B cell (primary cell): ENCODE data around the gene ZNF469. TPM values are rescaled to one million over a fixed set of nuclear protein-coding genes. Genes with fewer than 3 reads are reported as not detected.

ENCODE experiments used
- ATAC-seq: fragments of 200-7000 bp; cut with Tn5 transposase; one replicate; pipeline ENCODE4 v1.10.0; 2021; ENCODE audit warnings: low read depth, mild to moderate bottlenecking, moderate number of reproducible peaks, moderate library complexity
- CTCF ChIA-PET: fragments of 350-600 bp; sonication (Branson Sonifier 250); formaldehyde crosslinking; loops from one replicate; lab custom pipeline; 2021; ENCODE audit warnings: antibody characterized with exemption, inconsistent platforms; lab: Charles Lee
- POLR2A ChIA-PET: fragments of 350-600 bp; sonication (Branson Sonifier 250); formaldehyde crosslinking; loops from one replicate; lab custom pipeline; 2021; ENCODE audit warnings: antibody characterized with exemption; lab: Charles Lee
- DNase-seq: peaks from one replicate; pipeline ENCODE4 v3.0.0; 2013
- H2AFZ ChIP-seq: 2 replicates; pipeline ENCODE4 v1.6.1; 2012; ENCODE audit warnings: mild to moderate bottlenecking, low read depth, low read length; ENCODE audit not compliant: insufficient read depth, poor library complexity, severe bottlenecking
- H3K27ac ChIP-seq, 2 donors: 1 replicate in 1 of 2; 2 replicates in 1 of 2; pipeline ENCODE4 v1.5.1; 2012 to 2013; ENCODE audit warnings: low read length in 2 of 2, mild to moderate bottlenecking in 2 of 2, moderate library complexity in 1 of 2
- H3K27me3 ChIP-seq, 4 experiments: fragments of 200-600 bp in 1 of 4; sonication (generic) in 1 of 4; replicated peaks in 1 of 4; 1 replicate in 2 of 4; 2 replicates in 2 of 4; pipeline versions ENCODE4 v1.6.1 to v1.7.0; 2013 to 2016; ENCODE audit warnings: low read length in 3 of 4, mild to moderate bottlenecking in 2 of 4, mixed read lengths in 1 of 4, moderate library complexity in 1 of 4; ENCODE audit not compliant: insufficient read depth in 4 of 4, control insufficient read depth in 3 of 4; ENCODE audit errors: control extremely low read depth in 1 of 4
- H3K36me3 ChIP-seq, 2 experiments: replicated peaks in 1 of 2; 1 replicate in 1 of 2; 2 replicates in 1 of 2; pipeline versions ENCODE4 v1.6.1 to v1.7.1; 2013; ENCODE audit warnings: low read length in 1 of 2; ENCODE audit not compliant: insufficient read depth in 2 of 2, control insufficient read depth in 1 of 2; ENCODE audit errors: control extremely low read depth in 1 of 2, extremely low read depth in 1 of 2
- H3K4me1 ChIP-seq, 2 donors: fragments of 200-600 bp in 1 of 2; sonication (generic) in 1 of 2; 1 replicate in 1 of 2; 2 replicates in 1 of 2; pipeline versions ENCODE4 v1.5.1 to v1.6.1; 2013 to 2017; ENCODE audit warnings: low read length in 2 of 2; ENCODE audit not compliant: control insufficient read depth in 2 of 2, insufficient read depth in 2 of 2
- H3K4me2 ChIP-seq: replicated peaks from 2 replicates; pipeline ENCODE3; 2012; ENCODE audit warnings: mild to moderate bottlenecking, low read depth, low read length; ENCODE audit not compliant: poor library complexity, severe bottlenecking
- H3K4me3 ChIP-seq, 5 experiments: fragments of 200-600 bp in 1 of 5; sonication (generic) in 1 of 5; 1 replicate in 3 of 5; 2 replicates in 2 of 5; pipeline versions ENCODE4 v1.5.1 to v1.7.0; 2011 to 2016; ENCODE audit warnings: low read length in 4 of 5, mild to moderate bottlenecking in 4 of 5, low read depth in 2 of 5, control low read depth in 1 of 5, moderate library complexity in 1 of 5; ENCODE audit not compliant: insufficient read depth in 1 of 5; ENCODE audit errors: control extremely low read depth in 1 of 5, extremely low read depth in 1 of 5
- H3K79me2 ChIP-seq: fragments of 200-600 bp; sonication (generic); one replicate; pipeline ENCODE4 v1.6.0; 2016; ENCODE audit warnings: low read length; ENCODE audit not compliant: control insufficient read depth, insufficient read depth
- H3K9ac ChIP-seq: fragments of 200-600 bp; sonication (generic); 2 replicates; pipeline ENCODE4 v1.6.1; 2017; ENCODE audit warnings: mild to moderate bottlenecking, low read length, moderate library complexity
- H3K9me3 ChIP-seq, 3 donors: one replicate each; pipeline versions ENCODE4 v1.6.1 to v1.7.1; 2013; ENCODE audit warnings: low read length in 2 of 3; ENCODE audit not compliant: control insufficient read depth in 2 of 3, insufficient read depth in 1 of 3; ENCODE audit errors: control extremely low read depth in 1 of 3
- H4K20me1 ChIP-seq: 2 replicates; pipeline ENCODE4 v1.6.0; 2012; ENCODE audit warnings: mild to moderate bottlenecking, low read length; ENCODE audit not compliant: insufficient read depth, control insufficient read depth, poor library complexity, severe bottlenecking
- H3K27ac Mint-ChIP-seq: one replicate; pipeline ENCODE4 v1.8.0; 2021; ENCODE audit warnings: mixed read lengths
- H3K27me3 Mint-ChIP-seq: one replicate; pipeline ENCODE4 v1.8.0; 2021; ENCODE audit warnings: mixed read lengths
- H3K4me1 Mint-ChIP-seq: one replicate; pipeline ENCODE4 v1.8.0; 2021; ENCODE audit warnings: mixed read lengths
- H3K4me3 Mint-ChIP-seq: one replicate; pipeline ENCODE4 v1.8.0; 2021; ENCODE audit warnings: mixed read lengths
- H3K9me3 Mint-ChIP-seq: one replicate; pipeline ENCODE4 v1.8.0; 2022; ENCODE audit warnings: mixed read lengths; ENCODE audit not compliant: insufficient read depth
- EZH2 ChIP-seq: IDR thresholded peaks from 2 replicates; pipeline ENCODE4 v1.6.1; 2012; ENCODE audit warnings: borderline replicate concordance, low read depth, mild to moderate bottlenecking, moderate library complexity, low read length; ENCODE audit not compliant: insufficient read depth, poor library complexity, severe bottlenecking
- WGBS: methylation state at CpG from one replicate; pipeline ENCODE4 v1.1.5; 2013; ENCODE audit warnings: missing lambda C conversion rate; ENCODE audit not compliant: insufficient coverage; 5-methylcytosine and 5-hydroxymethylcytosine counted together
- intact Hi-C: fragments of 100-400 bp; cut with micrococcal nuclease; formaldehyde crosslinking; loops from one replicate; pipeline ENCODE4 v1.10.0; 2022
- polyA plus RNA-seq: library from polyadenylated mRNA; depleted of rRNA; stranded (reverse); fragments of >200 nt; gene quantifications from 2 replicates; pipeline ENCODE4 v1.2.3, GENCODE V29; 2012
- total RNA-seq, 2 donors: library from RNA; stranded (reverse); fragments of 120-200 nt in 1 of 2; gene quantifications; 1 replicate in 1 of 2; 2 replicates in 1 of 2; pipeline versions ENCODE4 v1.2.3 to v1.2.4, GENCODE V29; 2013 to 2022
- TF ChIP-seq, protein P1 (sequence below): fragments of 200-600 bp; IDR thresholded peaks from one replicate; pipeline ENCODE4 v1.8.0; 2022; ENCODE audit warnings: antibody characterized with exemption, mild to moderate bottlenecking

ZNF469 gene
- total and polyA plus RNA-seq, 2 donors (not counting 1 experiment from before 2014, with no cell fraction given), result 0.25 to 5.9 TPM

DNA sequence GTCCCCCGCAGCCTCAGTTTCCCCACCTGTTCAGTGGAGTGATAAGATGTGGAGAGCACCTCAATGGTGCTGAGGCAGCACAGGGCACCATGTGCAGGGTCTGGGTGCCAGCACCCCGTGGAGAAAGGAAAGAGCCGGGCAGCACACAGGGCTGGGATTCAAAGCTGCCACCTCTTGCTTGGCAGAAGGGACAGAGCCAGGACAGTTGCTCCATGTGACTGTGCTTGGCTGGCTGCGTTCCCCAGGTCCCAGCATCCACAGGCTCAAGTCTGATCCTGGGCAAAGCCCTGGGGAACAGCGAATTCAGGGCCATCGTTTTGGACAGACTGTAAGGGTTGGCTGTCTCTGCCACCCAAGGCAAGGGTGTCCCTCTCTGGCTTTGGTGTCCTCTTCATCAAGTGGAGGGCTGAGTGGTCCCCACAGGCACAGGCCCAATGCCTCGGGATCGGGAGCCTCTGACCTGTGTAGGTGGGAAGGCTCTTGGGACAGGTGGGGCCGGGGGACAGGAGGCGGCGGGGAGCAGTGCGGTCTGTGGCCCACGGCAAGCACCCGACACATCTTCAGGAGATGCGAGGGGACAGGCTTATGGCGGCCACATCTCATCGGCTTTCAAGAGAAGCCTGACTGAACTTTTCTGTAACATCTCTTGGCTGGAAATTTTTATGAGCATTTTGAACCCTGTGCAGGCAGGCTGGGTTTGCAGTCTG lies 8.5 kb downstream of the ZNF469 start:
- Histone ChIP-seq H3K27me3 (peaks cover 0 to 13% (median 2%) of the 10 kb centered on the region in 4 experiments), H2AFZ (no peak overlapping the region), H3K36me3 (no peaks in the 10 kb centered on the region), H3K27ac (no peak overlapping the region), H4K20me1 (no peaks in the 10 kb centered on the region), H3K9me3 (no peaks in the 10 kb centered on the region), H3K4me1 (no peaks in the 10 kb centered on the region), H3K79me2 (no peaks in the 10 kb centered on the region), H3K4me2 (no peak overlapping the region), H3K9ac (no peak overlapping the region), H3K4me3 (no peak overlapping the region)
- H3K4me1 Mint-ChIP-seq, result no peaks in the 10 kb centered on the region
- TF ChIP-seq, protein P1, sequence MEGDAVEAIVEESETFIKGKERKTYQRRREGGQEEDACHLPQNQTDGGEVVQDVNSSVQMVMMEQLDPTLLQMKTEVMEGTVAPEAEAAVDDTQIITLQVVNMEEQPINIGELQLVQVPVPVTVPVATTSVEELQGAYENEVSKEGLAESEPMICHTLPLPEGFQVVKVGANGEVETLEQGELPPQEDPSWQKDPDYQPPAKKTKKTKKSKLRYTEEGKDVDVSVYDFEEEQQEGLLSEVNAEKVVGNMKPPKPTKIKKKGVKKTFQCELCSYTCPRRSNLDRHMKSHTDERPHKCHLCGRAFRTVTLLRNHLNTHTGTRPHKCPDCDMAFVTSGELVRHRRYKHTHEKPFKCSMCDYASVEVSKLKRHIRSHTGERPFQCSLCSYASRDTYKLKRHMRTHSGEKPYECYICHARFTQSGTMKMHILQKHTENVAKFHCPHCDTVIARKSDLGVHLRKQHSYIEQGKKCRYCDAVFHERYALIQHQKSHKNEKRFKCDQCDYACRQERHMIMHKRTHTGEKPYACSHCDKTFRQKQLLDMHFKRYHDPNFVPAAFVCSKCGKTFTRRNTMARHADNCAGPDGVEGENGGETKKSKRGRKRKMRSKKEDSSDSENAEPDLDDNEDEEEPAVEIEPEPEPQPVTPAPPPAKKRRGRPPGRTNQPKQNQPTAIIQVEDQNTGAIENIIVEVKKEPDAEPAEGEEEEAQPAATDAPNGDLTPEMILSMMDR, result no peak
- no peak for TF ChIP-seq EZH2
- DNase-seq (no peak), ATAC-seq (no peak)
- H3K27ac Mint-ChIP-seq, result no peak overlapping the region
- intact Hi-C loops, result no loop called here
- ChIA-PET POLR2A (no interaction called here), CTCF (no interaction called here)
- H3K9me3 Mint-ChIP-seq, result no peaks in the 10 kb centered on the region
- no peak overlapping the region for H3K4me3 Mint-ChIP-seq
- H3K27me3 Mint-ChIP-seq, result peaks cover 35% of the 10 kb centered on the region
- 85% methylated on average over 17 of the region's 17 CpGs for WGBS

DNA sequence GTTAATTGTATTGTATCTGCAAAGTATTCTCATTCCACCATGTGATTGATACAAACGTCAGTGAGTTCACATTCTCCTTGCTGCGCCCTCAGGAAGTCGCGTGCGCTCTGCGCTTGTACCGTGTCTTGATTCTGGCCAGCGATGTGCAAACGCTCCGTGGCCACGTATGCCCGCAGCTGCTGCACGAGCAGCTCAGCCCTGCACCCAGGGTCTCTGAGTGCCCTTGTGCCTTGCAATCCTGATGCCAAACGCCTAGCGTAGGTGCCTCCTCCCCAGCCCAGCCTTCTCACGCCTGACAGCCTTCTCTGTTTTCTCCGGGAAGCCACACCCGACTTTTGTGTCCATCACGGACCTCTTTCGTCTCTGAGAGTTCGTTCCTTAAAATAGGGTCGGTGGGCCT lies 9.4 kb downstream of the ZNF469 start:
- no peak overlapping the region for H2AFZ ChIP-seq
- no peaks in the 10 kb centered on the region for H3K9me3 Mint-ChIP-seq
- H3K27me3 ChIP-seq, result peaks cover 0 to 13% (median 2%) of the 10 kb centered on the region in 4 experiments
- ATAC-seq (no peak), DNase-seq (no peak)
- ChIA-PET CTCF (no interaction called here), POLR2A (no interaction called here)
- peaks cover 28% of the 10 kb centered on the region for H3K27me3 Mint-ChIP-seq
- no peaks in the 10 kb centered on the region for H3K9me3 ChIP-seq
- intact Hi-C loops, result no loop called here
- H3K4me3 ChIP-seq, result no peak overlapping the region
- H4K20me1 ChIP-seq, result no peaks in the 10 kb centered on the region
- no peak overlapping the region for H3K27ac Mint-ChIP-seq
- H3K4me1 ChIP-seq, result no peaks in the 10 kb centered on the region
- H3K27ac ChIP-seq, result no peak overlapping the region
- H3K79me2 ChIP-seq, result no peaks in the 10 kb centered on the region
- no peaks in the 10 kb centered on the region for H3K4me1 Mint-ChIP-seq
- no peak overlapping the region for H3K9ac ChIP-seq
- H3K36me3 ChIP-seq, result no peaks in the 10 kb centered on the region
- TF ChIP-seq EZH2, result no peak
- TF ChIP-seq, protein P1, result no peak
- no peak overlapping the region for H3K4me2 ChIP-seq
- 94% methylated on average over 22 of the region's 22 CpGs for WGBS
- H3K4me3 Mint-ChIP-seq, result no peak overlapping the region
